ENCODE measurements around the gene LPCAT1. TPM values are rescaled to one million over a fixed set of nuclear protein-coding genes. Genes with fewer than 3 reads are reported as not detected.

The LPCAT1 gene
- total RNA-seq, 1 donor from 2014 or later = 475 TPM

DNA sequence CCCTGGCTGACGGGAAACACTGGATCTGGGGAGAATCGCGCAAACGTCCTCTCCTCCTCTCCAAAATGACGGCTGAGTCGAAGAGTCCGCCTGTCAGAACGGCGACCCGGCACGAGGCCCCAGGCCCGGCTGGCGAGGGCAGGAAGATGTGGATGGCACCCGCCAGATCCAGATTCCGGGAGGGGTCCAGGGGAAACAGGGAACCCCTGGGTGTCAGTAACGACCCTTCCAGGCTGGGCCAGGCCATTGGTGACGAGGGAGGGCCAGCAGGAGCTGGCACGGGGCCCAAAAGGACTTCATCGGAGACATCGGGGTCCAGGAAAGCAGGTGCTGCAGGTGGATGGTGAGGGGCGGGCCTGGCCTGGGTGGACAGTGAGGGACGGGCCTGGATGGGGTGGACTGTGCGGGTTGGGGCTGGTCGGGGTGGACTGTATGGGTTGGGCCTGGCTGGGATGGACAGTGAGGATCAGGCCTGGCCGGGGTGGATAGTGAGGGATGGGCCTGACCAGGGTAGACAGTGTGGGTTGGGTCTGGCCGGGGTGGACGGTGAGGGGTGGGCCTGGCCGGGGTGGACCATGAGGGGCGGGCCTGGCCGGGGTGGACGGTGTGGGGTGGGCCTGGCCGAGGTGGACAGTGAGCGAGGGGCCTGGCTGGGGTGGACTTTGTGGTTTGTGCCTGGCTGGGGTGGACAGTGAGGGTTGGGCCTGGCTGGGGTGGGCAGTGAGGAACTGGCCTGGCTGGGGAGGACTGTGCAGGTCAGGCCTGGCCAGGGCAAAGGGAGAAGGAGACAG is 92.5 kb downstream of the LPCAT1 start:
- TF ChIP-seq, protein P1, sequence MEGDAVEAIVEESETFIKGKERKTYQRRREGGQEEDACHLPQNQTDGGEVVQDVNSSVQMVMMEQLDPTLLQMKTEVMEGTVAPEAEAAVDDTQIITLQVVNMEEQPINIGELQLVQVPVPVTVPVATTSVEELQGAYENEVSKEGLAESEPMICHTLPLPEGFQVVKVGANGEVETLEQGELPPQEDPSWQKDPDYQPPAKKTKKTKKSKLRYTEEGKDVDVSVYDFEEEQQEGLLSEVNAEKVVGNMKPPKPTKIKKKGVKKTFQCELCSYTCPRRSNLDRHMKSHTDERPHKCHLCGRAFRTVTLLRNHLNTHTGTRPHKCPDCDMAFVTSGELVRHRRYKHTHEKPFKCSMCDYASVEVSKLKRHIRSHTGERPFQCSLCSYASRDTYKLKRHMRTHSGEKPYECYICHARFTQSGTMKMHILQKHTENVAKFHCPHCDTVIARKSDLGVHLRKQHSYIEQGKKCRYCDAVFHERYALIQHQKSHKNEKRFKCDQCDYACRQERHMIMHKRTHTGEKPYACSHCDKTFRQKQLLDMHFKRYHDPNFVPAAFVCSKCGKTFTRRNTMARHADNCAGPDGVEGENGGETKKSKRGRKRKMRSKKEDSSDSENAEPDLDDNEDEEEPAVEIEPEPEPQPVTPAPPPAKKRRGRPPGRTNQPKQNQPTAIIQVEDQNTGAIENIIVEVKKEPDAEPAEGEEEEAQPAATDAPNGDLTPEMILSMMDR (IDR thresholded peaks at IDR 0.05) = no peak
- H3K27me3 ChIP-seq (ENCODE audit: low read depth) = no peaks in the 10 kb centered on the region
- H3K9me3 ChIP-seq = peaks cover 20% of the 10 kb centered on the region
- peak in 1 of 2 donors; percentile 43 for ATAC-seq
- no peaks in the 10 kb centered on the region for H3K36me3 ChIP-seq
- peak; percentile 40 for DNase-seq
- H3K4me3 ChIP-seq = no peak overlapping the region
- H3K4me1 ChIP-seq = no peaks in the 10 kb centered on the region
- H3K27ac ChIP-seq = no peak overlapping the region
- intact Hi-C loops (cut with DNase I) = no loop called here

DNA sequence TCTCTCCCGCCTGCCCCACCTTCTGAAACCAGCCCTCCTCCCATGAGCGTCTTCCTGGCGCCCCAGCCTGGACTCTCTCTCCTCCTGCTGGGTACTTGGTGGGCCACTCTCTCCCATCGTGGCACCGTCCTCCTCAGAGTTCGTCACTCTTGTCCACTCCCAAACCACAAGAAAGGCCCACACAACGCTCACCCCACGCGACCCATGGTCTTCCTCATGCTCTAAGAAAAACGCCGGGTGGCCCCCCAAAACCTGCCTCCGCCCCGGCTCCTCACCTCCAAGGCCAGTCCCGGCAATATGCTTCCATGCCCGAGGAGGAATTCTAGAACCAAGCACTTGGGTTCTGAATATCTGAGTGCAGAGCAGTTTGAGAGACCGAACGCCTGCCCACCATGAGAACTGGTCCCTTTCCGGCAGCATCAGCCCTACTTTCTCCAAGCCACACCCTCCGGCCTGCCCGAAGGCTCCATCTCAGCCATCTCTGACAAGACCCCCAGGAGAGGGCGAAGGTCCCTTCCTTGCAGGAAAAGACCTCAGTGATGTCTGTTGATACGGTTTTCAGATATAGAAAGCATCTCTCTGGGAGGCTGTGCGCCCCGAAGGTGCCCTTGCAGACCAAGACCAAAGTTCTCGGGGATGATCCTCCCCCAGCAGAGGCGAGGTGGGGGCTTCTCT is 93.5 kb downstream of the LPCAT1 start:
- H3K27ac ChIP-seq = no peak overlapping the region
- H3K27me3 ChIP-seq (ENCODE audit: low read depth) = no peaks in the 10 kb centered on the region
- DNase-seq = peak; percentile 32
- TF ChIP-seq, protein P1 (IDR thresholded peaks at IDR 0.05) = no peak
- no peak overlapping the region for H3K4me3 ChIP-seq
- H3K36me3 ChIP-seq = no peaks in the 10 kb centered on the region
- intact Hi-C loops (cut with DNase I) = no loop called here
- H3K4me1 ChIP-seq = no peaks in the 10 kb centered on the region
- peaks cover 20% of the 10 kb centered on the region for H3K9me3 ChIP-seq
- ATAC-seq = no peak

DNA sequence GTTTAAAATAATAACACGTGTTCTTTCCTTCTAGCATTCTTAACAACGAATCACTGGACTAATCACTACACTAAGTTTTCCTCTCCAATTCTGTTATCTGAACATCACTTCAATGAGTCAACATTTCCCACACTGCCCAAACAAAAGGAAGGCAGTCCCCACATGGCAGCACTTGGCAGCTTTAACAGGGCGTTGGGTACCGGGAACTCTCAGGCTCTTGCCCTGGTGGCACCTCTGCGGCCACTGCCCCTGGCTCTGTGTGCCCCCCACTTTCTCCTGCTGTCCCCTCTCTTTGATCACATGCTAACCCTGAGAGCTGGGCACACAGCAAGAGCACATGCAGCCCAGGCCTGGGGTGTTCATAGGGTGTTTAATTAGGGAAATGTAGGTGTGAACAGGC is 94.3 kb downstream of the LPCAT1 start:
- peaks cover 20% of the 10 kb centered on the region for H3K9me3 ChIP-seq
- ATAC-seq (no peak), DNase-seq (no peak)
- TF ChIP-seq, protein P1 (IDR thresholded peaks at IDR 0.05) = no peak
- H3K4me1 ChIP-seq = no peaks in the 10 kb centered on the region
- no peak overlapping the region for H3K4me3 ChIP-seq
- intact Hi-C loops (cut with DNase I) = no loop called here
- no peaks in the 10 kb centered on the region for H3K27me3 ChIP-seq (ENCODE audit: low read depth)
- H3K36me3 ChIP-seq = no peaks in the 10 kb centered on the region
- H3K27ac ChIP-seq = no peak overlapping the region

DNA sequence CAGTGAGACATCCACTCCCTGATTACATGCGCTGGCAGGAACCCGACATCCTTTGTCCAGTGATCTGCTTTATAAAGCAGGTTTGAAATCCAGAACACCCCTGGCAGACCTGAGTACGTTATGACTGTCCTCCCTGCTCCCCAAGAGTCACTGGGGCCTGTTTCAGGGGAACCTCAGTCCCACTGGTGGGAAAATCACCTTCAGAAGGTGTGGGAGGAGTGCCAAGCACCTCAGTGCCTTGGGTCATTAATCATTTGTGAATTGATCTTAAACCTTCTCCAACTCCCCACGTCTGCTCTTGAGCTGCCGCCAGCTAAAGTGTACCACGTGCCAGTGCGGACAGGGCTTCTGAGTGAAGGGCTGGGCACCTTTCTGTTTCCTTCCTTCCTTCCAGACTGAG is 94.7 kb downstream of the LPCAT1 start:
- intact Hi-C loops (cut with DNase I) = no loop called here
- TF ChIP-seq, protein P1 (IDR thresholded peaks at IDR 0.05) = no peak

DNA sequence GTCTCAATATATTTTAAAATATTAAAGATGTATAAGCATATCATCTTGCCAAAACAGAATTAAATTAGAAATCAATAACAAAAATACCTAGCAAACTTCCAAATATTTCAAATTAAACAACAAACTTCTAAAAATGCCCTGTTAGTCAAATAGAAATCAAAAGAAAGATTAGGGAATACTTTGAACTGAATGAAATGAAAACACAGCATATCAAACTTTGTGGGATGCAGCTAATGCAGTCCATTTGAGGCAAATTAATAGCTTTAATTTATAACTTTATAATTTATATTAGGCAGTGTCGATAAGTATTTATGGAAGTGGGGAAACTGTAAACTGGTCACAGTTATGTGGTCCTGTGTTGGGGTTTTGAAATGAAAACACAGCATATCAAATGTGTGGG is 95.7 kb downstream of the LPCAT1 start:
- ATAC-seq = no peak
- H3K9me3 ChIP-seq = peaks cover 20% of the 10 kb centered on the region

More for the DNA sequence above, 94.7 kb downstream of the LPCAT1 start:
- no peak for ATAC-seq
- Histone ChIP-seq H3K36me3 (no peaks in the 10 kb centered on the region), H3K4me1 (no peaks in the 10 kb centered on the region), H3K9me3 (peaks cover 20% of the 10 kb centered on the region), H3K4me3 (no peak overlapping the region), H3K27ac (no peak overlapping the region), H3K27me3 (ENCODE audit: low read depth) (no peaks in the 10 kb centered on the region)
- DNase-seq = no peak

More for the DNA sequence above, 95.7 kb downstream of the LPCAT1 start:
- intact Hi-C loops (cut with DNase I) = no loop called here
- Histone ChIP-seq H3K27me3 (ENCODE audit: low read depth) (no peaks in the 10 kb centered on the region), H3K36me3 (no peaks in the 10 kb centered on the region), H3K4me1 (no peaks in the 10 kb centered on the region), H3K4me3 (no peak overlapping the region), H3K27ac (no peak overlapping the region)
- TF ChIP-seq, protein P1 (IDR thresholded peaks at IDR 0.05) = no peak
- DNase-seq = no peak

Data from lower lobe of right lung (tissue), 2 donors.